ENCODE results near the gene FAM89B.

FAM89B gene

DNA sequence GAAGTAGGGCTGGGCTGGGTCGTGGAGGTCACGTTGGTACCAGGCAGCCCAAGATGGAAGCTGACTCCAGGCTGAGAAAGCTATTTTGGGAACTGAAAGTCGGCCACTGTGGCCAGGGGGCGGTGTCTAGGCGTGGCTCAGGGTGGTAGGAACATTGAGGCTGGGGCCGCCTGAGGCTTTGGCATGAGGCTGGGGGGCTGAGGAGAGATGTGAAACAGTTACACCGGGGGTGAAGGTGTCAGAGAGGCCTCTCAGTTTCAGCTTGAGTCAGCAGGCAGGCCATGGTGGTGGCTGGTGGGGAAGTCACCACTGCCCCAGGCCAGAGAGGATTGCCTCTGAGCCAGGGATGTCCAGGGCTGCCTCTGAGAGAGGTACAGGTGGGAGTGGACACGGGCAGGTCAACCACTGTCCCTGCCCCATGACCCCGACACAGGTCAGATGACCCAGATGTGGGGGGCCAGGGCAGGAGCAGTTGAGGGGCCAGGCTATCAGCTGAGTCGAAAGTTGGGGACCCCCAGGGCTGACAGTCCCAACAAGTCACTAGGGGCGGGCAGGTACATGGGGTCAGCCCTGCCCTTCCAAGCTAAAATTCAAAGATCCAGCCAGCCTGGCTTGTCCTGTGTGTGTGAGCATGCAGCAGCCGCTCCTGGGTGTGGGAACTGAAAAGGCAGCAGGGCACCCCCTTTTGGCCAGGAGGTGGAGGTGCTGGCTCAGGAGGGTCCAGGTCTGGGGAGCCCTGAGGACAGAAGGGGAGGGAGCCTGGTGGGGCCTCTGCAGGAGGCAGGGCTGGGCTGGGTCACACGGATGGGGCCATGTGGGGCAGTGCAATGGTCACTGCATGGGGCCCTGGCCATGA, 16.1 kb downstream of the FAM89B start:
- no peak for DNase-seq (ENCODE audit: low read depth)

GRCh38 chr11:65589444-65590239, 17.3 kb downstream of the FAM89B start:
- DNase-seq (ENCODE audit: low read depth), result no peak

DNA sequence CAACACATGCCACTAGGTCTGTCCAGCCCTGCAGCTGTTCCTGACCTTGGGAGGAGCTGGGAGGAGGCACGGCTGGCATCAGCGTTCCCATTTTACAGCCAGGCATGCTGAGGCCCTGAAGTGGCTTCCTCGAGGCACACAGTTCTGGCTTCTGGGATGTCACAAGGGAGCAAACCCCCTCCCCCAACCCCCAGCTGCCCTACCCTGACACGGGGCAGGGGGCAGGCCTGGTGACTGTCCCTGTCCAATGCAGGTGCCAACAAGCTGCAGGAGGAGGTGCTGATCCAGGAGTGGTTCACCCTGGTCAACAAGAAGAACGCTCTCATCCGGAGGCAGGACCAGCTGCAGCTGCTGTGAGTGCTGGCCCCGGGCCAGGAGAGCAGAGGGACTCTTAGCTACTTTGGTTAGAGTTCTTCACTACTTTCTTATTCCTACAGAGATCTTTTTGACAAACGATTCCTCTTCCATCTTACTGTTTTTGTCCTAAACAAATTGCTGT, 18.0 kb downstream of the FAM89B start:
- no peak for DNase-seq (ENCODE audit: low read depth)

GRCh38 chr11:65591939-65592857, 19.9 kb downstream of the FAM89B start:
- DNase-seq (ENCODE audit: low read depth), result no peak

- no peak for DNase-seq (ENCODE audit: low read depth)
These were observed 20.6 kb downstream of the FAM89B start for GRCh38 chr11:65592858-65593517.

GRCh38 chr11:65593518-65594414, 21.4 kb downstream of the FAM89B start:
- no peak for DNase-seq (ENCODE audit: low read depth)

- DNase-seq (ENCODE audit: low read depth), result no peak
These were observed 22.8 kb downstream of the FAM89B start for GRCh38 chr11:65595131-65595530.

DNA sequence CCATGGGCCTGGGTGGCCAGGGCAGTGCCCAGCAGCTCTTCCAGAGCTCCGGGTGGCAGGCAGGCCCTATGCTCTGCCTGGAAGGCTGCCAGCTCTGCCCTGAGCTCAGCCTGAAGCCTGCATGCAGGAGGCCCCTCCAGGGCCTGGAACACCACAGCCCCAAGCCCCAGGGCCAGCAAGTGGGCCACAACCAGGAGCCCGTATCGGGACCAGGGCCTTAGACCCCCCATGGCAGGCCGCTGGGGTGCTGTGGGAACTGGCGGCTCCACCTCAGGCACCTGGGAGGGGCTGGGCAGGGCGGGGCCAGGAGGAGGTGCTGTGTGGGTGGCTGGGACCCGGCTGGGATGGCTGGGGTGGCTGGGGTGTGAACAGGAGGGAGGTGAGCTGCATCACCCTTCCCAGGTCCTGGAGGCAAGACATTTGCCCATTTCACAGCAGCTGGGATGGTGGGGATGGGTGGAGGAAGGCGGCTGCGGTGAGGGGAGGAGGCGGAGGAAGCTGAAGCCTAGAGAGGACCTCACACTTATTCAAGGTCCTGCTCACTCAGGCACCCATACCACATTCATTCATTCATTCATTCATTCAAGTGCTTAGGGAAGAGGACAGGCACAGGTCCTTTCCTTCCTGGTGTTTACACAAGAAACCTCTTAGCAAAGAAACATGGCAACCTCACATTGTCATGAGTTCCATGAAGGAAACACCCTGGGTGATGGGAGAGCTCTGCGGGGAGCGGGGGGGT, 23.4 kb downstream of the FAM89B start, which contains the start of gene KCNK7:
TSS of gene KCNK7 (minus strand) at position 258 of the 739 bp plus-strand sequence. CDS start at position 230, 28 bp downstream.
- DNase-seq (ENCODE audit: low read depth), result no peak

- DNase-seq (ENCODE audit: low read depth), result no peak
These were observed 24.2 kb downstream of the FAM89B start for GRCh38 chr11:65596520-65596919.

- DNase-seq (ENCODE audit: low read depth), result no peak
These were observed 25.9 kb downstream of the FAM89B start for GRCh38 chr11:65598258-65598699.

DNA sequence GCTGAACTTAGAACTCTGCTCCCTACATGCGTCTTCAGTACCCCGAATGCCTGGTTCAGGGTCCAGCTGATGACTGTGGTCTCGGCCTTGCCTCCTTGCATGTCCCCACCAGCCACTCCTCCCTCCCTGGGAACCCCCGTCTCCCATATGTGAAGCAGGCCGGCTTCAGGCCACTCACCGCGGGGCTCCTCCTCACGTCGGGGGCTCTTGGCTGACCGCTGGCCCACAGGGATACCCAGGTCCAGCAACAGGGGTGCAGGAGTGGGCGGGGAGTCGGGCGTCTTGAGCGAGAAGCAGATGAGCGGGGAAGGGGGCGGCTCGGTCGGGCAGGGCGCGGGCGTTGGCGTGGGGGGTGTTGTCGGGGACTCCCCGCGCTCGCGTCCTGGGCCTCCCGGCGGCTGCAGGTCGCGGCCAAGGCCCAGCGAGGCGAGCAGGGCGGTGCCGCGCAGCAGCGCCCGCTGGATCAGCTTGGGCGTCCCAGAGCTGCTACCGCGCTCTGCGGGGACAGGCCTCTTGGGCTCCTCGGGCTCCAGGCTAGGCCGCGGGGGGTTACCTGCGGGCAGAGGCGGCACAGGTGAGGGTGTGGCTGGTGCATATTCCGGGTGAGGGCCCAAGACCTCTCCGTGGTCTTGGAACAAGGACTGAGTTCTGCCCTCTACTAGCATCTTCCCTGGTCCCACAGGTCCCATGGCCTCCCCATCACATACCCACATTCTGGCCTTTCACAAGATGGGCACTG, 27.0 kb downstream of the FAM89B start:
- no peak for DNase-seq (ENCODE audit: low read depth)

DNA sequence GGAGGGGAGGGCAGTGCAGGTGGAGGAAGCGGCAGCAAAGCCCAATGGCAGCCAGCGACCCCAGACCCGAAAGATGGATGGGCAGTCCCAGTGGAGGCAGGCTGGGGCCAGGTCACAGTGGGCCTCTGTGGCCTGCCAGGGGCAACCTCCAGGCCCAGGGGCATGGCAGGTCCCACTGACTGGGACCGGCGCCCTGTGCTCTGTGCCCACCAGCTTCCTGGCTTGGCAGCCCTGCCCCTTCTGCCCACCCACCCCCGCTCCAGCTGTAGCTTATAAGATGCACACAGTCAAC, 27.6 kb downstream of the FAM89B start:
- no peak for DNase-seq (ENCODE audit: low read depth)

- no peak for DNase-seq (ENCODE audit: low read depth)
These were observed 31.9 kb downstream of the FAM89B start for GRCh38 chr11:65604258-65604657.

- peak; percentile 86 for DNase-seq (ENCODE audit: low read depth)
These were observed 34.7 kb downstream of the FAM89B start for GRCh38 chr11:65606876-65607613.

DNA sequence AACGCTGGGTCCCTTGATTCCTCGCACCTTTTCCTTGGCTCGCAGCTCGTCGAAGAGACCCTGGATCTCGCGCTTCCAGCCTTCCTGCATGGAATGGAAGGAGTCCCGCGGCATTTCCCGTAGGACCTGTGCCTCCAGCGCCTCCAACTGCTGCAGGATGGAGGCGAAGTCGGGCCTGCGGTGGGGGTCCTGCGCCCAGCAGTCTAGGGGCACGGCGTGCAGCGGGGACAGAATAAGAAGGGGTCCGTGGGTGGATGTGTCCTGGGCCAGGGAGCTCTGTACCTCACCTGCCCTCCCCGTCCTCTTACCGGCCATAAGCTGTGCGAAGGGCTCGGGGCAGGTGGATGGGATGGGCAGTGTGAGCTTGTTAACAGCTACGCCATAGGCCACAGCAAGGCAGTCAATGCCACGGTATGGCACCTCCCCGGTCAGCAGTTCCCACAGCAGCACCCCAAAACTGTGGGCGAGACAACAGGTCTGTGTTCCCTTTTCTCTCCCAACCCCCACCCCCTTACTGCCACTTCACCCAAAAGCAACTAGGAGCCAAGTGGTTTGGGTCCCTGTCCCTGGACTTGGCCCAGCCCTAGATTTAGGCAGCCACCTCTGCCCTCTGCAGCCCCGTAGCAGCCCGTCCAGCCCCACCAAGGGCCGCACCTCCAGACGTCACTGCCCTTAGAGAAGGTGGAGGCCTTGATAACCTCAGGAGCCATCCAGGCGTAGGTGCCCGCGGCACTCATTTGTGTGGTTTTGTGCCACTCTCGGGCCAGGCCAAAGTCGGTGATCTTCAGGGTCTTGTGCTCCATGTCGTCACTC, 35.5 kb downstream of the FAM89B start:
- DNase-seq (ENCODE audit: low read depth), result no peak

DNA sequence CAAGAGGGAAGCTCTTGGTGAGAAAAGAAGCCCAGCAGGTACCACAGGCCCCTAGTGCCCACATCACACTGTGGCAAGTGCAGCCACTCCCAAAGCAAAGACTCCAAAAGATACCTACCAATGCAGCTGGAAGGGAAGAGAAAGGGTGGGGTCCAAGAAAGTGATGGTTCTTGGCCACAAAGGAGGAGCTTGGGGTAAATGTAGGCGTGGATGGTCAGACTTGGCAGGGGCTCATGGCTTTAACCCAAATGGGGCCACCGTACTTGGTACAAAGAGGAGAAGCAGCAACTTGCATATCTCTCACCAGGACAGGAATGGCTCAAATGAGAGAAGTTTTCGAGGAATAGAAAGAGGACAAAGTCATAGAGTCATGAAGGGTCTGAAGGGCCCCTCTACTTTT, 36.9 kb downstream of the FAM89B start:
- no peak for DNase-seq (ENCODE audit: low read depth)

- no peak for DNase-seq (ENCODE audit: low read depth)
These were observed 37.3 kb downstream of the FAM89B start for GRCh38 chr11:65609665-65610064.
